Esophagus muscularis mucosa (tissue), 3 donors: ENCODE data around the gene TRIP13.

ENCODE experiments used
- CTCF ChIP-seq, 3 experiments: fragments of 200-600 bp in 2 of 3; fragments of 450-650 bp in 1 of 3; sonication (generic) in 2 of 3; IDR thresholded peaks; one replicate each; pipeline ENCODE4 v1.5.1; 2017 to 2019; ENCODE audit warnings: antibody characterized with exemption in 3 of 3, mild to moderate bottlenecking in 2 of 3, moderate library complexity in 1 of 3
- POLR2A ChIP-seq: fragments of 450-650 bp; IDR thresholded peaks from one replicate; pipeline ENCODE4 v1.6.1; 2017; ENCODE audit warnings: antibody characterized with exemption, moderate library complexity, mild to moderate bottlenecking, low read depth

- TF ChIP-seq CTCF (IDR thresholded peaks at IDR 0.05) (no peak), POLR2A (no peak)
Observed at GRCh38 chr5:945691-946551, 53.2 kb downstream of the TRIP13 start.
